NCI-H1930 (cell line): ENCODE measurements around the gene ITGB1BP1.

Source experiments
- DNase-seq, 2 experiments: peaks; one replicate each; lab custom pipeline; 2025; lab: John Stamatoyannopoulos, UW

Gene ITGB1BP1

GRCh38 chr2:9377461-9378097, 45.7 kb downstream of the ITGB1BP1 start:
- DNase-seq: no peak

- no peak for DNase-seq
These were observed 47.4 kb downstream of the ITGB1BP1 start for GRCh38 chr2:9375857-9376428.

DNA sequence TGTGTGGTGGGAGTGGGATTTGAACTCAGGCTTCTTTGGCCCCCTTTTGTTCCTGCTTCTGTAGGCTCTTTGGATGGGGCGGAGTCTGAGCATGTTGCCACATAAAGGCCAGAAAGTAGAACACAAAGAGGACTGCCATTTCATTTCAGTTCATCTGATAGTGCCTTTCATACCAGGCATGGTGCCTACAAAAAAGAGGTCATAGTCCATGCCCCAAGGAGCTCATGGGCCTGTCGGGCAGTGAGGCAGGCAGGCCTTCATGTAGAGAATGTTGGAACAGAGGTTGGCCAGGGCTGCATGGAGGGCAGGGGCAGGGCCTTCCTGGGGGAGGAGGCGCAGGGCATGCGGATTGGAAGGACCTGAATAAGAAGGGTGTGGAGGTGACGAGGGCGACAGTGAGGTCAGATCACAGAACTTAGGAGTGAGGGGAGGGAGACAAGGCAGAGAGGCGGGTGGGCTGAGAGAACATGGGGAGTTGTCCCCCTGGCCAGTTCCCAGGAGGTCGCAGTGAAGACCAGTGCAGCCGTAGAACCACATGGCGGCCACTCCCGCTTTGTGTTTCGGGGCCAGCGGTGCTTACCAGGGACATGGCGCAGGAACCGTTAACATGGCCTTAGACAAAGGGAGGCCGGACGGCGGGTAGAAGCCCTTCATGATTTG, 49.1 kb downstream of the ITGB1BP1 start:
- DNase-seq: no peak

DNA sequence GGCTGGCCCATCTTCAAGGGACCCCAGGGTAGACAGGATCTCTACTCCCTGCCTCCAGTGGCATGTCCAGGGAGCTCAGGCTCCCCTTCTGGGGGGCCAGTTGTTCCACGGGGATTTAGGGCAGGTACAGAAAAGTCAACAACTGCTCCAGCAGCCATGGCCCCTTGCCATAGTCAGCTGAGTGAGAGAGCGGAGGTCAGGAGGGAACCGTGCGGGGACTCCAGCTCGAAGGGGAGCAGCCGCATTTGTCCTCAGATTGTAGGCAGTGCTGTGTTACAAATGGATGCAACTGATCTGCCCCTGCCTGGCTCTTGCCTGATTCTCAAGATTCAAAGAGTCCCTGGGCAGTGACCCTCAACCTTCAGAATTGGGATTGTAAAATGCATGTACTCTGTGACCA, 49.9 kb downstream of the ITGB1BP1 start:
- DNase-seq: no peak

GRCh38 chr2:9373047-9373446, 50.3 kb downstream of the ITGB1BP1 start:
- no peak for DNase-seq

- no peak for DNase-seq
These were observed 52.6 kb downstream of the ITGB1BP1 start for GRCh38 chr2:9370746-9371145.

DNA sequence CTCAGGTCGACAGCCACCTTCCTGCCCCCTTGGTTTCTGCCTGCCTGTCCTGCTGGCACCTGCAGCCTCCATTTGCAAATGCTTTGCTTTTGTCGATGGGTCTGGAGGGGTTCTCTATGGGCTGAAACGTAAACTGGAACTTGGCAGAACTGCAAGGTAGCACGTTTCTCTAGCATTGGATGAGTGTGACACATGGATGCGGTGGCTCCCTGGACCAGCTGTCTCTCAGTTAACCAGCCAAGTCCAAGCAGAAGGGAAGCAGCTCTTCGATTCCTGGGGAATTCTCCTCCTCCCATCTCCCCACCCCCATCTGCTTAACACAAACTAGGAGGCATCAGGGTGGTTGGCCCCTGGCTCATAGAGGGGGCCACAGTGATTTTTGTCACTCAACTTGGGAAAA, 57.3 kb downstream of the ITGB1BP1 start:
- no peak for DNase-seq

- no peak for DNase-seq
These were observed 57.8 kb downstream of the ITGB1BP1 start for GRCh38 chr2:9365498-9366019.

DNA sequence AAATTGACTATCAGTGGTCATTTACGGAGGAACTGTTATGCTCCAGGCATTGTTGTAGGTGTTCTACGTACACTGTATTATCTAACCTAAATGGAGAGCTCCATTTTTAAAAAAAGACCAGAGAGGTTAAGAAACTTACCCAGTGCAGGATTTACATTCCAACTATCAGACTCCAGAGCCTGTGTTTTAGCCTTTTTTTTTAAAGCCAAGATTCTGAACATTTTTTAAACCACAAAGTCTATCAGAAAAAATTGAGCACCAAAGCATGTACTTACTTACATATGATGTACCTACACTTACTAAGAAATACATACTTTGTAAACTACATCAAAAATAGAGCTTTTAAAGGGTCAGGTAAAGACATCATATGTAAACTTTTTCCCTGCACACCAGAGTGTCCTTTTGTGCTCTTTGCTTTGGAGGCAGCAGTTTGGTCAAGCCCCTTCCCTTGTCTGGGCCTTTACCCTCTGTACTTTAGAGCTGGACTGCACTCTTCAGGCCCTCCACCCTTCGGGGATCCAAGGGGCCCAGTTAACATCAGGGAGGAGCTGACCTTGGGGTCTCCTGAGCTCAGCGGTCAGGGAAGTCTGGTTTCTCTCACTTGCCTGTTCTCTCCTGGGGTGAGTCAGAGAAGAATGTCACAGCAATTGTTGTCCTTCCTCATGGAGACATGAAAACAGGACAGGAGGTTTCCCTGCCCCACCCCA, 58.4 kb downstream of the ITGB1BP1 start:
- no peak for DNase-seq

GRCh38 chr2:9364373-9364772, 59.0 kb downstream of the ITGB1BP1 start:
- no peak for DNase-seq

DNA sequence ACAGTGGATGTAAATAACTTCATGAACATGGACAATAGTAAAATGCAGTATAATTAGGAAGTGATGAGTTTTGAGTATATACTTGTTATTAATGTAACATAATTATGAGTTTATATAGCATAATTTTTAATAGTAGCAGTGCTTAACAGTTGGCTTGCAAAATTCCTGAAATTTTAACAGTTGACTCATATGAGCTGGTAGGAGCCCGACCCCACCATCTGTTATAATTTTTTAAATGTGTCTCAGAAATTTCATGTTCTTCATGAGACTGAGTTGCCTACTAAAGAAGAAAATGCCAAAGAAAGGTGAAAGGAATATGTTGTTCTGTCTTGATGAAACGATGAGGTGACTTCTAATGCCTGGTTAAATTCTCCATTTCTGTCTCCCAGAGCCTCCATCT, 62.6 kb downstream of the ITGB1BP1 start:
- DNase-seq: no peak

GRCh38 chr2:9360110-9360509, 63.2 kb downstream of the ITGB1BP1 start:
- no peak for DNase-seq

- no peak for DNase-seq
These were observed 63.9 kb downstream of the ITGB1BP1 start for GRCh38 chr2:9359463-9359862.

DNA sequence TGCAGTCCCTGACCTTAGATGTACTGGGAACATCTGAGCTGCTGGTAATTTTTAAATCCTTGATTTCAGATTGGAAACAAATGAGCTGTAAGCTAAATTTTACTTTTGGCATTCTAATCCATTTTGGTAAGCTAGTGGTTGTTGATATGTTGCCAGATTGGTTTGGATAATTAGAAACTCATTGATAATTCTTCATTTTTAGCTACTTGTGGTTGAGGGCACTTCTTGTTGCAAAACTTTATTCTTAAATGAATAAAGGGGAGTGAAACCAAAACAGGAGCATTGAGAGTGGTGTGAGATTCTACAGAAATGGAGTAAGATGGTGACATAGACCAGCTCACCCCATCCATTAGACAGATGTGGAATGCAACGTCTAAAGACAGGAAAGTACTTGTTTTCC, 64.5 kb downstream of the ITGB1BP1 start:
- no peak for DNase-seq

GRCh38 chr2:9356261-9356660, 67.1 kb downstream of the ITGB1BP1 start:
- no peak for DNase-seq

GRCh38 chr2:9355716-9356115, 67.6 kb downstream of the ITGB1BP1 start:
- no peak for DNase-seq

- no peak for DNase-seq
These were observed 68.1 kb downstream of the ITGB1BP1 start for GRCh38 chr2:9355270-9355669.

GRCh38 chr2:9354318-9354717, 69.0 kb downstream of the ITGB1BP1 start:
- no peak for DNase-seq
